ENCODE measurements around the gene MARCHF10. TPM values are rescaled to one million over a fixed set of nuclear protein-coding genes. Genes with fewer than 3 reads are reported as not detected.

Gene MARCHF10
- total RNA-seq, 1 donor from 2014 or later = not detected

- intact Hi-C loops (cut with micrococcal nuclease) = no loop called here
- H3K9me3 ChIP-seq (replicated peaks) = peaks cover 15% of the 10 kb centered on the region
- H3K36me3 ChIP-seq = peaks cover 4% of the 10 kb centered on the region
- DNase-seq = no peak
- no peak overlapping the region for H3K4me3 ChIP-seq
- H3K27ac ChIP-seq (replicated peaks) = no peak overlapping the region
- peaks cover 9% of the 10 kb centered on the region for H3K27me3 ChIP-seq (ENCODE audit: low read depth)
- peaks cover 4% of the 10 kb centered on the region for H3K4me1 ChIP-seq
- TF ChIP-seq, protein P1, sequence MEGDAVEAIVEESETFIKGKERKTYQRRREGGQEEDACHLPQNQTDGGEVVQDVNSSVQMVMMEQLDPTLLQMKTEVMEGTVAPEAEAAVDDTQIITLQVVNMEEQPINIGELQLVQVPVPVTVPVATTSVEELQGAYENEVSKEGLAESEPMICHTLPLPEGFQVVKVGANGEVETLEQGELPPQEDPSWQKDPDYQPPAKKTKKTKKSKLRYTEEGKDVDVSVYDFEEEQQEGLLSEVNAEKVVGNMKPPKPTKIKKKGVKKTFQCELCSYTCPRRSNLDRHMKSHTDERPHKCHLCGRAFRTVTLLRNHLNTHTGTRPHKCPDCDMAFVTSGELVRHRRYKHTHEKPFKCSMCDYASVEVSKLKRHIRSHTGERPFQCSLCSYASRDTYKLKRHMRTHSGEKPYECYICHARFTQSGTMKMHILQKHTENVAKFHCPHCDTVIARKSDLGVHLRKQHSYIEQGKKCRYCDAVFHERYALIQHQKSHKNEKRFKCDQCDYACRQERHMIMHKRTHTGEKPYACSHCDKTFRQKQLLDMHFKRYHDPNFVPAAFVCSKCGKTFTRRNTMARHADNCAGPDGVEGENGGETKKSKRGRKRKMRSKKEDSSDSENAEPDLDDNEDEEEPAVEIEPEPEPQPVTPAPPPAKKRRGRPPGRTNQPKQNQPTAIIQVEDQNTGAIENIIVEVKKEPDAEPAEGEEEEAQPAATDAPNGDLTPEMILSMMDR (IDR thresholded peaks at IDR 0.05; ENCODE audit: borderline replicate concordance) = no peak
These were observed 146.8 kb downstream of the MARCHF10 start for GRCh38 chr17:62661337-62661736.

- Histone ChIP-seq H3K4me3 (no peak overlapping the region), H3K9me3 (replicated peaks) (peaks cover 15% of the 10 kb centered on the region), H3K27me3 (ENCODE audit: low read depth) (peaks cover 3% of the 10 kb centered on the region), H3K27ac (replicated peaks) (no peak overlapping the region), H3K4me1 (peaks cover 4% of the 10 kb centered on the region), H3K36me3 (peaks cover 4% of the 10 kb centered on the region)
- TF ChIP-seq, protein P1 (IDR thresholded peaks at IDR 0.05; ENCODE audit: borderline replicate concordance) = no peak
- intact Hi-C loops (cut with micrococcal nuclease) = no loop called here
- DNase-seq = no peak
These were observed 147.4 kb downstream of the MARCHF10 start for GRCh38 chr17:62660629-62661118.

- DNase-seq = no peak
- TF ChIP-seq, protein P1 (IDR thresholded peaks at IDR 0.05; ENCODE audit: borderline replicate concordance) = no peak
These were observed 149.8 kb downstream of the MARCHF10 start for GRCh38 chr17:62658136-62658920.

GRCh38 chr17:62657690-62658089, 150.4 kb downstream of the MARCHF10 start:
- Histone ChIP-seq H3K27me3 (ENCODE audit: low read depth) (no peaks in the 10 kb centered on the region), H3K4me1 (peaks cover 25% of the 10 kb centered on the region), H3K4me3 (no peak overlapping the region), H3K36me3 (peaks cover 4% of the 10 kb centered on the region), H3K27ac (replicated peaks) (no peak overlapping the region), H3K9me3 (replicated peaks) (peaks cover 15% of the 10 kb centered on the region)
- DNase-seq = no peak
- intact Hi-C loops (cut with micrococcal nuclease) = no loop called here
- TF ChIP-seq, protein P1 (IDR thresholded peaks at IDR 0.05; ENCODE audit: borderline replicate concordance) = no peak

More at GRCh38 chr17:62658136-62658920, 149.8 kb downstream of the MARCHF10 start:
- Histone ChIP-seq H3K4me1 (peaks cover 19% of the 10 kb centered on the region), H3K4me3 (no peak overlapping the region), H3K9me3 (replicated peaks) (peaks cover 15% of the 10 kb centered on the region), H3K27me3 (ENCODE audit: low read depth) (no peaks in the 10 kb centered on the region), H3K27ac (replicated peaks) (no peak overlapping the region), H3K36me3 (peaks cover 4% of the 10 kb centered on the region)
- intact Hi-C loops (cut with micrococcal nuclease) = no loop called here

- intact Hi-C loops (cut with micrococcal nuclease) = no loop called here
- TF ChIP-seq, protein P1 (IDR thresholded peaks at IDR 0.05; ENCODE audit: borderline replicate concordance) = no peak
- peaks cover 15% of the 10 kb centered on the region for H3K9me3 ChIP-seq (replicated peaks)
- H3K27ac ChIP-seq (replicated peaks) = no peak overlapping the region
- H3K27me3 ChIP-seq (ENCODE audit: low read depth) = no peaks in the 10 kb centered on the region
- peaks cover 30% of the 10 kb centered on the region for H3K4me1 ChIP-seq
- no peak for DNase-seq
- H3K36me3 ChIP-seq = peaks cover 4% of the 10 kb centered on the region
- H3K4me3 ChIP-seq = no peak overlapping the region
These were observed 150.9 kb downstream of the MARCHF10 start for GRCh38 chr17:62657145-62657665.

All from left ventricle myocardium inferior (tissue), 1 donor.